H1 (cell line): ENCODE results near the gene NDUFS8. TPM values are rescaled to one million over a fixed set of nuclear protein-coding genes. Genes with fewer than 3 reads are reported as not detected.

Experiments
- CTCF ChIA-PET: fragments of 300-600 bp; sonication (Branson Sonifier 250); formaldehyde crosslinking; loops from one replicate; lab custom pipeline; 2021; ENCODE audit not compliant: partially characterized antibody; lab: Charles Lee
- POLR2A ChIA-PET: fragments of 300-600 bp; sonication (Branson Sonifier 250); formaldehyde crosslinking; loops from one replicate; lab custom pipeline; 2021; ENCODE audit warnings: inconsistent platforms; ENCODE audit not compliant: partially characterized antibody; lab: Charles Lee
- DNase-seq, 2 experiments: peaks; one replicate each; pipeline versions ENCODE4 v3.0.0 to v3.0.0-alpha.2; 2010 to 2022; ENCODE audit warnings: low spot score in 2 of 2, low read depth in 1 of 2, mixed read lengths in 1 of 2
- FAIRE-seq: peaks from 2 replicates; lab custom pipeline; 2011; peaks lifted over from hg19 to GRCh38; lab: Jason Lieb, UNC
- H2AFZ ChIP-seq: 2 replicates; pipeline ENCODE4 v1.8.1; 2012; ENCODE audit warnings: low read length, inconsistent platforms
- H2AK5ac ChIP-seq: 2 replicates; pipeline ENCODE4 v1.6.1; 2013; ENCODE audit warnings: low read depth, low read length
- H2BK120ac ChIP-seq: replicated peaks from 2 replicates; pipeline ENCODE3; 2013; ENCODE audit warnings: low read depth, low read length, inconsistent platforms
- H2BK12ac ChIP-seq: 2 replicates; pipeline ENCODE4 v1.6.1; 2013; ENCODE audit warnings: low read depth, low read length
- H2BK15ac ChIP-seq: 2 replicates; pipeline ENCODE4 v1.6.1; 2013; ENCODE audit warnings: low read length
- H2BK20ac ChIP-seq: 2 replicates; pipeline ENCODE4 v1.6.1; 2013; ENCODE audit warnings: low read length
- H2BK5ac ChIP-seq: 2 replicates; pipeline ENCODE4 v1.6.1; 2013; ENCODE audit warnings: low read depth, low read length
- H3K14ac ChIP-seq: 2 replicates; pipeline ENCODE4 v1.6.1; 2013; ENCODE audit warnings: inconsistent platforms; ENCODE audit not compliant: insufficient read length
- H3K18ac ChIP-seq: 2 replicates; pipeline ENCODE4 v1.6.1; 2013; ENCODE audit warnings: low read length; ENCODE audit errors: extremely low read depth
- H3K23ac ChIP-seq: 2 replicates; pipeline ENCODE4 v1.6.1; 2013; ENCODE audit warnings: inconsistent platforms; ENCODE audit not compliant: insufficient read length
- H3K23me2 ChIP-seq: 2 replicates; pipeline ENCODE4 v1.6.1; 2013; ENCODE audit warnings: low read depth, low read length
- H3K27ac ChIP-seq: 2 replicates; pipeline ENCODE4 v1.6.1; 2011; ENCODE audit warnings: low read depth, low read length, inconsistent platforms
- H3K27me3 ChIP-seq, 4 experiments: replicated peaks in 1 of 4; 1 replicate in 1 of 4; 2 replicates in 3 of 4; pipeline versions ENCODE4 v1.6.1 to v1.8.1; 2011 to 2013; ENCODE audit warnings: low read length in 3 of 4, mild to moderate bottlenecking in 3 of 4, inconsistent platforms in 2 of 4, mixed read lengths in 2 of 4, moderate library complexity in 1 of 4; ENCODE audit not compliant: control insufficient read depth in 3 of 4, insufficient read depth in 3 of 4; ENCODE audit errors: extremely low read depth in 1 of 4
- H3K36me3 ChIP-seq, 4 experiments: 2 replicates each; pipeline versions ENCODE4 v1.6.1 to v1.8.1; 2011 to 2013; ENCODE audit warnings: mild to moderate bottlenecking in 4 of 4, low read length in 3 of 4, moderate library complexity in 2 of 4, control low read depth in 1 of 4, inconsistent platforms in 1 of 4; ENCODE audit not compliant: insufficient read depth in 4 of 4, control insufficient read depth in 2 of 4
- H3K4ac ChIP-seq: replicated peaks from 2 replicates; pipeline ENCODE3; 2013; ENCODE audit warnings: low read length, low read depth, mixed read lengths, inconsistent platforms; ENCODE audit not compliant: insufficient read length
- H3K4me1 ChIP-seq, 4 experiments: replicated peaks in 1 of 4; 1 replicate in 1 of 4; 2 replicates in 3 of 4; pipeline versions ENCODE4 v1.6.1 to v1.8.1; 2011 to 2013; ENCODE audit warnings: low read length in 3 of 4, inconsistent platforms in 2 of 4, mixed read lengths in 1 of 4; ENCODE audit not compliant: insufficient read depth in 4 of 4, control insufficient read depth in 3 of 4
- H3K4me2 ChIP-seq, 2 experiments: 2 replicates each; pipeline versions ENCODE4 v1.6.1 to v1.8.1; 2011 to 2013; ENCODE audit warnings: low read depth in 2 of 2, low read length in 2 of 2, control low read depth in 1 of 2, inconsistent platforms in 1 of 2, mild to moderate bottlenecking in 1 of 2; ENCODE audit not compliant: insufficient read depth in 1 of 2
- H3K4me3 ChIP-seq, 4 experiments: fragments of 200-600, 300-600 bp in 1 of 4; sonication (generic), shearing (Covaris generic), sonication (Bioruptor Twin) in 1 of 4; 2 replicates each; pipeline versions ENCODE4 v1.5.1 to v1.8.1; 2011 to 2016; ENCODE audit warnings: low read length in 4 of 4, low read depth in 3 of 4, control low read depth in 2 of 4, inconsistent platforms in 2 of 4, mild to moderate bottlenecking in 2 of 4, mixed read lengths in 1 of 4, moderate library complexity in 1 of 4; ENCODE audit not compliant: insufficient read depth in 2 of 4; ENCODE audit errors: extremely low read depth in 1 of 4
- H3K56ac ChIP-seq: replicated peaks from 2 replicates; pipeline ENCODE3; 2013; ENCODE audit warnings: low read depth, mild to moderate bottlenecking, mixed read lengths, low read length, inconsistent platforms; ENCODE audit not compliant: insufficient read length
- H3K79me1 ChIP-seq: 2 replicates; pipeline ENCODE4 v1.6.1; 2013; ENCODE audit warnings: low read depth, low read length, control low read depth
- H3K79me2 ChIP-seq, 2 experiments: 2 replicates each; pipeline versions ENCODE4 v1.6.1 to v1.8.1; 2012 to 2013; ENCODE audit warnings: low read length in 2 of 2, mild to moderate bottlenecking in 2 of 2, inconsistent platforms in 1 of 2; ENCODE audit not compliant: insufficient read depth in 2 of 2, control insufficient read depth in 1 of 2
- H3K9ac ChIP-seq, 4 experiments: replicated peaks in 1 of 4; 1 replicate in 1 of 4; 2 replicates in 3 of 4; pipeline versions ENCODE4 v1.6.1 to v1.8.1; 2011 to 2013; ENCODE audit warnings: low read depth in 3 of 4, low read length in 3 of 4, control low read depth in 2 of 4, mild to moderate bottlenecking in 2 of 4, moderate library complexity in 2 of 4, inconsistent platforms in 1 of 4; ENCODE audit errors: extremely low read depth in 1 of 4
- H3K9me3 ChIP-seq, 2 experiments: 2 replicates each; pipeline versions ENCODE4 v1.6.1 to v1.8.1; 2012 to 2013; ENCODE audit warnings: mild to moderate bottlenecking in 2 of 2, moderate library complexity in 2 of 2, control low read depth in 1 of 2, inconsistent platforms in 1 of 2, low read depth in 1 of 2, low read length in 1 of 2, mixed read lengths in 1 of 2; ENCODE audit not compliant: insufficient read depth in 2 of 2
- H4K20me1 ChIP-seq, 2 experiments: replicated peaks in 1 of 2; 2 replicates each; pipeline versions ENCODE3 to v1.8.1; 2011 to 2013; ENCODE audit warnings: inconsistent platforms in 2 of 2, low read length in 2 of 2, mild to moderate bottlenecking in 1 of 2; ENCODE audit not compliant: insufficient read depth in 2 of 2, control insufficient read depth in 1 of 2
- H4K5ac ChIP-seq: 2 replicates; pipeline ENCODE4 v1.6.1; 2013; ENCODE audit warnings: low read length, low read depth, mixed read lengths, inconsistent platforms; ENCODE audit not compliant: insufficient read length
- H4K8ac ChIP-seq: 2 replicates; pipeline ENCODE4 v1.8.0; 2013; ENCODE audit warnings: mild to moderate bottlenecking, moderate library complexity, low read length, inconsistent platforms; ENCODE audit not compliant: insufficient read depth; ENCODE audit errors: extremely low read depth
- H4K91ac ChIP-seq: replicated peaks from 2 replicates; pipeline ENCODE3; 2013; ENCODE audit warnings: low read length, mixed read lengths, inconsistent platforms; ENCODE audit not compliant: insufficient read length
- CBX8 ChIP-seq: fragments of 300-800, 300-1000 bp; sonication (generic); IDR thresholded peaks from 2 replicates; pipeline ENCODE4 v1.7.1; 2016; ENCODE audit warnings: low read depth, low read length, borderline replicate concordance
- HDAC6 ChIP-seq: IDR thresholded peaks from one replicate; pipeline ENCODE4 v1.7.1; 2012; ENCODE audit warnings: low read depth, mild to moderate bottlenecking, inconsistent platforms, low read length, moderate library complexity
- JUND ChIP-seq: IDR thresholded peaks from 2 replicates; pipeline ENCODE4 v1.6.1; 2011; ENCODE audit warnings: mild to moderate bottlenecking, improper control_type of control experiment, low read length
- KDM1A ChIP-seq: fragments of 200-600, 300-600 bp; sonication (generic); IDR thresholded peaks from 2 replicates; pipeline ENCODE4 v1.7.1; 2016; ENCODE audit warnings: mild to moderate bottlenecking, low read length, borderline replicate concordance
- POU5F1 ChIP-seq: IDR thresholded peaks from 2 replicates; pipeline ENCODE4 v1.6.1; 2011; ENCODE audit warnings: low read depth, mild to moderate bottlenecking, low read length, moderate library complexity
- RFX5 ChIP-seq: IDR thresholded peaks from 2 replicates; pipeline ENCODE4 v1.6.1; 2011; ENCODE audit warnings: low read depth, low read length, improper control_type of control experiment, borderline replicate concordance
- RXRA ChIP-seq: IDR thresholded peaks from 2 replicates; pipeline ENCODE4 v1.6.1; 2011; ENCODE audit warnings: low read depth, mild to moderate bottlenecking, low read length, moderate library complexity; ENCODE audit not compliant: insufficient read depth
- WGBS, 2 experiments: shearing (Covaris generic) in 1 of 2; methylation state at CpG; one replicate each; pipeline versions ENCODE4 v1.1.6 to v1.1.7; 2013 to 2015; ENCODE audit warnings: low lambda C conversion rate in 2 of 2, mixed read lengths in 2 of 2, inconsistent platforms in 1 of 2, low coverage in 1 of 2, missing lambda C conversion rate in 1 of 2; ENCODE audit not compliant: insufficient replicate concordance in 2 of 2, insufficient coverage in 1 of 2, insufficient read length in 1 of 2; ENCODE audit errors: extremely low coverage in 1 of 2, missing lambda C conversion rate in 1 of 2; 5-methylcytosine and 5-hydroxymethylcytosine counted together
- polyA plus RNA-seq, 7 experiments: library from polyadenylated mRNA; depleted of rRNA in 3 of 7; stranded (reverse) in 5 of 7; unstranded in 2 of 7; fragments of >200 nt in 5 of 7; fragments of 200-250 nt in 2 of 7; gene quantifications; 1 replicate in 5 of 7; 2 replicates in 1 of 7; 4 replicates in 1 of 7; pipeline versions ENCODE4 v1.2.1 to v1.2.3, GENCODE V29; 2011 to 2013; ENCODE audit warnings: missing spikeins in 2 of 7, mixed read lengths in 2 of 7
- total RNA-seq: library from RNA; stranded (reverse); fragmentation: NEBNext Ultra II Directional; extraction: Animal tissue kit (Norgen Biotek cat#: 25700); gene quantifications from 2 replicates; pipeline ENCODE4 v1.2.1, GENCODE V29; 2021
- TF ChIP-seq, protein P1 (sequence below): IDR thresholded peaks from 2 replicates; pipeline ENCODE4 v1.6.1; 2012; ENCODE audit warnings: inconsistent platforms

The NDUFS8 gene
- total and polyA plus RNA-seq, 2 of the 8 experiments (the other 6 are each of a cell fraction or from before 2014, with no cell fraction given) = 182 to 291 TPM

DNA sequence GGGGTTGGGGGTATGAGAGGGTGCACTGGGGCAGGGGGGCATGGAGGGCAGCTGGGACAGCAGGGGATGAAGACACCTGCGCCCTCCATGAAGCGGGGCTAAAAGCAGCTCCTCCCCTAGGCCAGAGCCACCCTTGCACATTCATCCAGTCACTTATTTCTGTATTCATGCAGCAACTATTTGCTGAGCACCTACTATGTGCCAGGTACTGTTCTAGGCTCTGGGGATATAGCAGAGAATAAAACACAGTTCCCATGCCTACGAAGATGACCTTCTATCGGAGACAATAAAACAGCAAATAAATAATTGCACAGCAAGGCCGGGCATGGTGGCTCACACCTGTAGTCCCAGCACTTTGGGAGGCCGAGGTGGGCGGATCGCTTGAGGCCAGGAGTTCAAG, 15.0 kb upstream of the NDUFS8 start:
- Histone ChIP-seq H3K27me3 (no peaks in the 10 kb centered on the region), H3K18ac (no peak overlapping the region), H2BK15ac (no peak overlapping the region), H2BK20ac (no peak overlapping the region), H3K79me1 (no peaks in the 10 kb centered on the region), H2BK120ac (no peak overlapping the region), H3K27ac (no peak overlapping the region), H3K9ac (no peak overlapping the region), H3K4me2 (no peak overlapping the region), H4K91ac (no peak overlapping the region), H4K20me1 (no peaks in the 10 kb centered on the region), H2BK5ac (no peak overlapping the region), H4K5ac (no peak overlapping the region), H2BK12ac (no peak overlapping the region), H3K36me3 (no peaks in the 10 kb centered on the region), H4K8ac (no peak overlapping the region; the same call in 1 of the 2 replicates), H3K9me3 (no peaks in the 10 kb centered on the region), H2AFZ (no peak overlapping the region), H3K4ac (no peak overlapping the region), H3K56ac (no peak overlapping the region), H3K14ac (no peak overlapping the region), H3K4me3 (no peak overlapping the region), H3K79me2 (no peaks in the 10 kb centered on the region), H2AK5ac (no peak overlapping the region), H3K4me1 (peaks cover 0 to 13% (median 6%) of the 10 kb centered on the region in 4 experiments; a peak in 6 of 7 replicates), H3K23me2 (no peaks in the 10 kb centered on the region), H3K23ac (no peak overlapping the region)
- TF ChIP-seq CBX8 (no peak), RFX5 (no peak), POU5F1 (no peak), KDM1A (no peak), JUND (no peak), RXRA (no peak), HDAC6 (no peak)
- TF ChIP-seq, protein P1, sequence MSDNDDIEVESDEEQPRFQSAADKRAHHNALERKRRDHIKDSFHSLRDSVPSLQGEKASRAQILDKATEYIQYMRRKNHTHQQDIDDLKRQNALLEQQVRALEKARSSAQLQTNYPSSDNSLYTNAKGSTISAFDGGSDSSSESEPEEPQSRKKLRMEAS = no peak
- FAIRE-seq (no peak), DNase-seq (no peak)
- ChIA-PET POLR2A (interaction anchor here (1.0 to 2.8 kb wide), 3 partner anchors 9 to 22 kb away, joined by 3 to 14 read pairs (median 4); partner anchors contain the start of gene TCIRG1), CTCF (interaction anchor here (0.7 kb wide), 1 partner anchor 9 kb away, joined by 3 read pairs; no protein-coding TSS in a partner anchor)
- WGBS, 2 experiments = 99% methylated on average over 6 of the region's 8 CpGs; no CpG with 5 or more reads in 1 of the 2 experiments
